HG02943 (cell line): ENCODE data around the gene SLC7A10.
"Not testable (repeated sequence)": the region's sequence is repeated elsewhere in the genome, so short reads cannot be mapped to it uniquely, and the experiment has no call there.

ENCODE experiments used
- ATAC-seq: cut with Tn5 transposase; IDR thresholded peaks from one replicate; pipeline ENCODE4 v1.9.1; 2021; ENCODE audit warnings: mild to moderate bottlenecking, low read depth, moderate library complexity; ENCODE audit not compliant: unreplicated experiment

The SLC7A10 gene

GRCh38 chr19:33220115-33220514 lies 5.5 kb downstream of the SLC7A10 start:
- ATAC-seq, result no peak

DNA sequence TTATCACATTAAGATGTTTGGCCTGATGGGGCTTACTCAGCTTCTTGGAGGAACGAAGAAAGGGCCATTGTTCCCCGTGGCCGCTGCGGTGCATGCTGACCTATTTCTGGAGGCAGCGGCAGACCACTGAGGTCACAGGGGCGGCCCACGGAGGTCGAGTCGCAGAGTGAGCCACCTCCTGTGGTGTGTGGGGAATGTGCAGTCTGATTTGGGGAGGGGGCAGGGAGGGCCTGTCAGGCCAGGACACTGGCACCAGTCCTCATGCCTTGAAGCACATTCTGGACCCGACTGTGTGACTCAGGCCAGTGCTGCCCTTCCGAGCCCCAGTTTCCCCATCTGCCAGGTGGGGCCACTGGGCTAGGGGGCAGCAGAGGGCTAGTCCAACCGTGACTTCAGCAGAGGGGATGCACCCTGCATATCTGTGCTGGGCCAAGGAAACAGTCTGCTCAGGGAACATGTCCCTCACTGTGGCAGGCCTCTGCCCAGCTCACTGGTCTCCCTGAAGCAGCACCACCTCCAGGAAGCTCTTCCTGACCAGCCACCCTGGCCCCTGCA lies 6.3 kb downstream of the SLC7A10 start:
- ATAC-seq, result no peak

DNA sequence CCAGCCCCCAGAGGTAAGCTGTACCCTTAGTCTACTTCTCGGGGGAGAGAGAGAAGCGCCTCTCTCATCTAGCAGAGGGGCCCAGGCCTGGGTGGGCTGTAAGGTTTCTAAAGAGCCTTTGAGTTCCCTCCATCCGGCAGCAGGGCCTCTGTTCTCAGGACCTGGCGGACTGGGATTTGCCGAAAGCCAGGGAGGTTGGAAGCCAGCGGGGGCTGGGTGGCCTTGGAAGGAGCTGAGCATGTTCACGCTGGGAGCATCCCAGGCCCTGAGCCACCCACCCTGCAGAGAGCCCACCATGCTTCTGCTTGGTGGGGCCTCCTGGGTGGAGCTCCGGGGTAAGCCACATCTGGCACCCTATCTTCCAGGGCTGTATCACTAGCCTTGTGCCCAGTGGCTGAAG lies 7.8 kb downstream of the SLC7A10 start:
- ATAC-seq, result no peak

DNA sequence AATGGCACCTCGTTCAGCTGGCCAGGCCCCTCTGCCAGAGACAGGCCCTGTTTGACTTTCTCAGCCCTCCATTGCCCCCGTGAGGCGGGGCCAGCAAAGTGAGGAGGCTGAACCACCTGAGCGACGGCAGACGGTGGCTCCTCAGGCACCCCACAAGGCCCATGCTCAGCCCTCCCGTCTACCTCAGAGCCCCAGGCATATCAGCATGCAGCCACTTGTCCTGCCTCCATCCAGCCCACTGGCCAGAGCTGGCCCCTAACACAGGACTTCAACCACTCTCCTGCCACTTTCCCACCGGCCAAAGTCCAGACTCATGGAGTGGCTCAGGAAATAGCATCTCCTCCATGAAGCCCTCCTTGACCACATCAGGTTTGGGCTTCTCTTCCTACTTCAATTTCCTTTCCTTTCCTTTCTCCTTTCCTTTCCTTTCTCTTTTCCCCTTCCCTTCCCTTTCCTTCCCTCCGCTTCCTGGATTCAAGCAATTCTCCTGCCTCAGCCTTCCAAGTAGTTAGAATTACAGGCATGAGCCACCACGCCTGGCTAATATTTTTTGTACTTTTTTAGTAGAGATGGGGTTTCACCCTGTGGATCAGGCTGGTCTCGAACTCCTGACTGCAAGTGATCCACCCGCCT lies 9.3 kb downstream of the SLC7A10 start:
- no peak for ATAC-seq

GRCh38 chr19:33215438-33216197 lies 10.0 kb downstream of the SLC7A10 start:
- no peak for ATAC-seq

GRCh38 chr19:33214596-33214995 lies 11.1 kb downstream of the SLC7A10 start:
- ATAC-seq, result no peak

DNA sequence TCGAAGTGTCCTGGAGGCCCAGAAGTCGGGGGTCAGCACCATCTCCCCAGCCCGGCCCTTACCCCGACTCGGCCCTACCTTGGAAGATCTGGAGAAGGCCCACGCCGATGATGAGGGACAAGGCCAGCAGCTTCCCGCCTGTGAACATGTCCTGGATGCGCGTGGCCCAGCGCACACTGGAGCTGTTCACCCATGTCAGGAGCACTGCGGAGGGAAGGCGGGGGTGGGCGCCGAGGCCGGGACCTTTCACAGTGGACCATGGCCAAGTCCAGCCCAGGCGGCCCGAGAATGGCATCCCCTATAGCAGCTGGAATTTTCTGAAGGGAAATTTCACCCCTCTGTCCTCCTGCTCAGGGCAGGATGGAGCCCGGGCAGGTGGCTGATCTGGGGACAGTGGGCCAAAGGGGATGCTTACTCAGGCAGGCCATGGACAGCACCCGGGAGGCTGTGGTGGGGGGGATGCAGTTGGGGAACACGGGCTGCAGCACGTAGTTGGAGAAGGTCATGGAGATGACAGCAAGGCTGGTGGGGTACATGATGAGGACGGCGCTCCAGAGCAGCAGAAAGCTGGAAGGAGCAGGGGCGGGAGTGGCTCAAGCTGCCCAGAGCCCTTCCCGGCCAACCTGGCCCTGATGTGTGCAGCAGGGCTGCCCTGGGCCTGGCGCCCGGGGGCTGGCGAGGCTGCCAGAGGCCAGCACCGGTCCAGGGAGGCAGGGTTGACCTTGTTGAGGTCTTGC lies 13.0 kb downstream of the SLC7A10 start:
- no peak for ATAC-seq

DNA sequence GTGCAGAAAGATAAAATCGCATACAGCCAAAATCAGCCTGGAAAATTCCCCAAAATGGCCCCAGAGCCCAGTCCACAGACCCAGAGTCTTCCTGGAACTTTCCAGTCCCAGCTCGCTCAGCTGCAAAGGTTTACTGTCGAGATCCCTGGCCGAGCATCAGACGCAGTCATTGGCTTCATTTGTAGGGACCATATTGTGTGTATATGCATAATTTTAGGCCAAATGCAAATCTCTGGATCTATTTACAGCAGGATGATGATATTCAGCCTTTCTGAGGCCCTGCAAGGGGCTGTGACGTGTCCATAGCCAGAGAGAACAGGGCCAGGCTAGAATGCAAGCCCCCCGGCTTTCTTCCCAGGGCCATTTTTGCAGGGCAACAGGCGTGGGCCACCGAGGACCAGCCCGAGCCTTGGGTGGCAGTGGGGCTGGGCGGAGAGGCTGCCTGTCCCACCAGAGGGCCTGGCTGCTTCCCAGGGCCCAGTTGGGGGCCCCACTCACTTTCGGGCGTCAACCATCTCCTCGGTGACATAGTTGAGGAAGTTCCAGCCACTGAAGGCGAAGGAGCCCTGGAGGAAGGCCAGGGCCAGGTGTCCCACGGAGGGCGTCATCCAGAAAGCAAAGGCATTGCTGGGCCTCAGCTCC lies 13.7 kb downstream of the SLC7A10 start:
- ATAC-seq, result no peak

DNA sequence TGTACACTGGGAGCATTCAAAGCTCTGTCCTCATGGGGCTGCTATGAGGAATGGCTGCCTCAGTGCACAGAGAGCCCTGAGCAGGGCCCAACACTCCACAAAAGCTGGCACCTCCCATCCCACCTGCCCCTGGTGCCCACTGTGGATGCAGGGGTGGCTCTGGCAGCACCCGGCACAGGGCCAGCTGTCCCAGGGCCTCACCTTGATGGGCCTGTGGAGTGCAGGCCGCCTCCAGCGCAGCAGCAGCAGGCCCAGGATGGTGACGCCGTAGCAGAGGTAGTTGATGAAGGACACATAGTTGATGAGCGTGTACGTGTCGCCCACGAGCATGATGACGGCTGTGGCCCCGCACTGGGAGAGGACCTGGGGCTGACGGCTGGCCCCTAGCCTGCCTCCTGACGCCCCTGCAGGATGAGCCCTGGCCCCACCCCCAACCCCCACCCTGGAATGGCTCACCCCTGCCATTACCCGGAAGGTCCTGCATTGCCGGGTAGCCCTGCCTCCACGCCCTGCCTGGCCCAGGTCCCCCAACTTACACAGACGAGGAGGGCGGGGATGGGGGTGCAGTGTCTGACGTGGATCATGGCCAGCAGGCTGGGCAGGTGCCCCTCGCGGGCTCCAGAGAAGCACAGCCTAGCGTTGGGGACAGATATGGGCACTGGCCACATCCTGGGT lies 15.2 kb downstream of the SLC7A10 start:
- ATAC-seq, result no peak

DNA sequence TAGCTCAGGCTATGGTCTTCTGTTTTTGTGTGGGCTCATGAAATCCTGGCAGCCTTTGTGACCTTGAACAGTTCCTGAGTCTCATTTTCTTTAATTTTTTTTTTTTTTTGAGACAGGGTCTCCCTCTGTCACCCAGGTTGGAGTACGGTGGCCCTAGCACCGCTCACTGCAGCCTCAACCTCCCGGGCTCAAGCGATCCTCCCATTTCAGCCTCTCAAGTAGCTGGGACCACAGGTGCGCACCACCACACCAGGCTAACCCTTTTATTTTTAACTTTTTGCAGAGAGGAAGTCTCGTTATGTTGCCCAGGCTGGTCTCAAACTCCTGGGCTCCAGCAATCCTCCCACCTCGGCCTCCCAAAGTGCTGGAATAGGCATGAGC lies 15.8 kb downstream of the SLC7A10 start:
- ATAC-seq, result not testable (repeated sequence)

DNA sequence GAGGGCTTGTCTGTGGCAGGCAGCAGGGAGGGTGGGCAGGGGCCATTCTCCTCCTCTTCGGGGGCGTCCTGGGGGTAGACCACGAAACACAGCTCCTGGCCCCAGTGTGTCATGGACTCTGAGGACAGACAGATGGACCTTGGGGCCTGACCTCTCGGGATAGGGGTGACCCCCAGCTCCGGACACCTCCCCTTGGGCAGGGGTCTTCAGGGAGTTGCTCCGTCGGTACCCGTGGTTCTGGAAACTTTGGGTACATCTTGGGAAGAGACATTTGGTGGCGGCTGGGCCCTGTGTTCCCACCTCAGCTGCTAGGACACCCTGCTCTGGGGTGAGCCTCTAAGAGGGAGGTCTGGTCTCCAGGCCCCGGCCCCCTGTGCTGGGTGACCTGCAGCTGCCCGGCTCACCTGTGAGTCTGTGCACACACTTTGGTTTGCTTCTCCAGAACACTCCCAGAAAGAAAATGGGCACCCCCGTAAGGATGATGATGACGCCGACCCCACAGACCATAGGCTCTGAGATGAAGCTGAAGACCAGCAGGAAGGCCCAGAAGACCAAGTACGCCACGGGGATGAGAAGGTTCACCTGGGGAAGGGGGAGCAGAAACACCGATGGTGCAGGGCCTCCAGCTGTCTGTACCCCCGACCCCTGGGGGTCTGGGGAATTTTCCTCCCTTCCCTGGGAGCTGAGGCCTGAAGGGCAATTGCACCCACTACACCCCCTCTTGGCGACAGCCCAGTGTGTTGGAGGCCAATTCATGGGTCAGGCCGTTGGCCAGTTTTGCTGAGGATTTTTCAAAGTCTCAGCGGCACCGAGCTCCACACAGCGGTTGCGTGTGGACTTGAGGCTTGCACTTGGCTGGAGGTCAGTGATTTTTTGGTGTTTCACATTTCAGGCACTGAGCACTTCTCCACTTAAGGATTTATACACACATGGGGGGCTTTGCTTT lies 16.5 kb downstream of the SLC7A10 start:
- no peak for ATAC-seq

GRCh38 chr19:33208371-33208895 lies 17.2 kb downstream of the SLC7A10 start:
- no peak for ATAC-seq

- no peak for ATAC-seq
Measured at GRCh38 chr19:33207903-33208302, 17.7 kb downstream of the SLC7A10 start.

DNA sequence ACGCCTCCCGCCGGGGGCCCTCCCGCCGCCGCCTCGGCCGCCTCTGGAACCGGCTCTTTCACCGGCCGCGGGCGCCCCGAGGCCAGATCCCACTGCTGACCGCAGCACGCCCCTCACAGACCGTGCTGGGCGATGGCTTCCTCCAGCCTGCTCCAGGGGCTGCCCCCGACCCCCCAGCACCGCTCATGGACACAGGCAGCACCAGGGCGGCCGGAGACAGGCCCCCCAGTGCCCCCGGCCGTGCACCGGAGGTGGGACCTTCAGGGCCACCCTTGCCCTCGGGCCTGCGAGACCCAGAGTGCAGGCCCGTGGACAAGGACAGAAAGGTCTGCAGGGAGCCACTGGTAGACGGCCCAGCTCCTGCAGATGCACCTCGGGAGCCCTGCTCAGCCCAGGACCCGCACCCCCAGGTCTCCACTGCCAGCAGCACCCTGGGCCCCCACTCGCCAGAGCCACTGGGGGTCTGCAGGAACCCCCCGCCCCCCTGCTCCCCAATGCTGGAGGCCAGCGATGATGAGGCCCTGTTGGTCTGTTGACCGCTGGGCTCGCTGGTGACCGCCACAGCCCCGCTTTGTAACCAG lies 18.5 kb downstream of the SLC7A10 start:
- ATAC-seq, result no peak

DNA sequence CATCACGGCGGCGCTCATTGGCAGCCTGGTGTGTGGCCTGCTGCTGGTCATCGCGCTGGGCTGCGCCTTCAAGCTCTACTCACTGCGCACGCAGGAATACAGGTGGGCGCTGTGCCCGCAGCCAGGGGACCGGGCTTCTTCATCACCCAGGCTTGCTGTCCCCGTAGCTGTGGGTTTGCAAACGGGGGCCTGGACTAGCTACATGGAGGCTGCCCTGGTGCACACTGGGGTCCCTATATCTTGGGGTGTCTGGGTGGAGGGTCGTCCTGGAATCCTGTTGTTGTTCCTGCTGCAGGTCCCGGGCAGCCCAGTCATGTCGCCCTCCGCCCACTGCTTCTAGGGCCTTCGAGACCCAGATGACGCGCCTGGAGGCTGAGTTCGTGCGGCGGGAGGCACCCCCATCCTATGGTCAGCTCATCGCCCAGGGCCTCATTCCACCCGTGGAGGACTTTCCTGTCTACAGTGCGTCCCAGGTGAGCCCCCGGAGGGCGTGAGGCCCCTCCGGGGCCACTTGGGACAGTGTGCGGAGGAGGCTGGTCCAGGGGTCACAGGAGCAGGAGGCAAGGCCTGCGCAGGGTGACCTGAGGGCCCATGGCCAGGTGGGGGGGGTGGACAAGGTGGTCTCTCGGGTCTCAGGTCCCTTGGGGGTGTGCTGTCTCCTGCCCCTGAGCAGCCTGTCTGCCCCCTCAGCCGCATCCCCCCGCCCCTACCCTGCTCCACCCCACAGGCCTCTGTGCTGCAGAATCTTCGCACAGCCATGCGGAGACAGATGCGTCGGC lies 19.2 kb downstream of the SLC7A10 start:
- ATAC-seq, result no peak

GRCh38 chr19:33205531-33206260 lies 20.0 kb downstream of the SLC7A10 start:
- no peak for ATAC-seq

DNA sequence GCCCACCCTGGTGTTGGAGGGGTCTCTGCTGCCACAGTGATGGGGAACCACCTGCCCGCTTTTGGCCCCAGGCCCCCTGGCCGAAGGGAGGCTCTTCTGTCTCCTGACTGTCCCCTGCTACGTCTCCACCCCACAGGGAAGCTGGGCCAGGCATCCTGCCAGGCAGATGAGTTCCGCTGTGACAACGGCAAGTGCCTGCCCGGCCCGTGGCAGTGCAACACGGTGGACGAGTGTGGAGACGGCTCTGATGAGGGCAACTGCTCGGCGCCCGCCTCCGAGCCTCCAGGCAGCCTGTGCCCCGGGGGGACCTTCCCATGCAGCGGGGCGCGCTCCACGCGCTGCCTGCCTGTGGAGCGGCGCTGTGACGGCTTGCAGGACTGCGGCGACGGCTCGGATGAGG lies 20.5 kb downstream of the SLC7A10 start:
- no peak for ATAC-seq
